ENCODE results near the gene GCC2. TPM values are rescaled to one million over a fixed set of nuclear protein-coding genes. Genes with fewer than 3 reads are reported as not detected.

The GCC2 gene
- total and polyA plus RNA-seq, 12 donors = 9.5 to 48.0 (median 37.0) TPM

DNA sequence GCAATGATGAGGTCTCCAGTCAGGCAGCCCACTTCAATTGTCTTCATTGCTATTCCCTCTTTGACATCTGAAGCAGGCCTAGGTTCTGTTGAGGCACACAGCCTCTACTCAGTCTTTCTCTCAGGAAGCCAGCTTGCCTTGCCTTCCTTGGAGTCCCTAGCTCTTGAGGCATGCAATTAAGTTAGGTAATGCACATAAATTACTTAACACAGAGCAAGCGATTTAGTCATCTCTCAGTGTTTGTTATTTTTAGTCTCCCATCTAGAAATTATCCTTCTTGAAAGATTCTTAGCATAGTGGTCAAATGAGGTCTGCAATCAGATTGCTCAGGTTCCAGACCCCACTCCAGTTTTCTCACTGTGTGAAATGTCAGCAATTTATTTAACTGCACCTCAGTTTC lies 39.2 kb upstream of the GCC2 start:
- no peaks in the 10 kb centered on the region for H3K4me1 ChIP-seq (replicated peaks in 1 of 2)
- intact Hi-C loops (cut with DNase I) = no loop called here
- no peak overlapping the region for H3K4me3 ChIP-seq
- H3K9me3 ChIP-seq (replicated peaks in 1 of 3) = no peaks in the 10 kb centered on the region
- 67 to 70% (median 68%) methylated on average over 1 of the region's 1 CpG for WGBS, 4 donors
- no peak overlapping the region for H3K27ac ChIP-seq
- TF ChIP-seq CTCF (IDR thresholded peaks at IDR 0.05) (no peak), POLR2A (IDR thresholded peaks at IDR 0.05) (no peak)
- H3K27me3 ChIP-seq = no peaks in the 10 kb centered on the region
- DNase-seq = no peak
- H3K36me3 ChIP-seq (replicated peaks in 1 of 2) = no peaks in the 10 kb centered on the region

GRCh38 chr2:108412995-108413710 lies 35.9 kb upstream of the GCC2 start:
- no peak for DNase-seq
- no peaks in the 10 kb centered on the region for H3K4me1 ChIP-seq (replicated peaks in 1 of 2)
- H3K36me3 ChIP-seq (replicated peaks in 1 of 2) = no peaks in the 10 kb centered on the region
- no peaks in the 10 kb centered on the region for H3K27me3 ChIP-seq
- intact Hi-C loops (cut with DNase I) = no loop called here
- 36 to 56% (median 53%) methylated on average over 1 of the region's 1 CpG for WGBS, 4 donors
- TF ChIP-seq CTCF (IDR thresholded peaks at IDR 0.05) (no peak), POLR2A (IDR thresholded peaks at IDR 0.05) (no peak)
- H3K9me3 ChIP-seq (replicated peaks in 1 of 3) = no peaks in the 10 kb centered on the region
- no peak overlapping the region for H3K4me3 ChIP-seq
- no peak overlapping the region for H3K27ac ChIP-seq

- no peak overlapping the region for H3K4me3 ChIP-seq
- intact Hi-C loops (cut with DNase I) = no loop called here
- no peak overlapping the region for H3K27ac ChIP-seq
- H3K9me3 ChIP-seq (replicated peaks in 1 of 3) = no peaks in the 10 kb centered on the region
- TF ChIP-seq CTCF (IDR thresholded peaks at IDR 0.05) (no peak), POLR2A (IDR thresholded peaks at IDR 0.05) (no peak)
- no peak for DNase-seq
- H3K4me1 ChIP-seq (replicated peaks in 1 of 2) = no peaks in the 10 kb centered on the region
- H3K27me3 ChIP-seq = no peaks in the 10 kb centered on the region
- H3K36me3 ChIP-seq (replicated peaks in 1 of 2) = no peaks in the 10 kb centered on the region
- 78 to 92% (median 82%) methylated on average over 1 of the region's 1 CpG for WGBS, 4 donors
These were observed 35.3 kb upstream of the GCC2 start for GRCh38 chr2:108413711-108414095.

GRCh38 chr2:108414256-108414876 lies 34.6 kb upstream of the GCC2 start:
- H3K27ac ChIP-seq = no peak overlapping the region
- H3K4me3 ChIP-seq = no peak overlapping the region
- DNase-seq = no peak
- intact Hi-C loops (cut with DNase I) = no loop called here
- H3K27me3 ChIP-seq = no peaks in the 10 kb centered on the region
- H3K36me3 ChIP-seq (replicated peaks in 1 of 2) = no peaks in the 10 kb centered on the region
- WGBS, 4 donors = 87 to 91% (median 88%) methylated on average over 3 of the region's 3 CpGs
- TF ChIP-seq CTCF (IDR thresholded peaks at IDR 0.05) (no peak), POLR2A (IDR thresholded peaks at IDR 0.05) (no peak)
- H3K4me1 ChIP-seq (replicated peaks in 1 of 2) = no peaks in the 10 kb centered on the region
- no peaks in the 10 kb centered on the region for H3K9me3 ChIP-seq (replicated peaks in 1 of 3)
